Smooth muscle cell of trachea (primary cell): ENCODE measurements around the gene LTBP4. TPM values are rescaled to one million over a fixed set of nuclear protein-coding genes. Genes with fewer than 3 reads are reported as not detected.

Experiments used
- total RNA-seq: library from RNA; depleted of rRNA; stranded (reverse); fragments of >200 nt; gene quantifications from 2 replicates; pipeline ENCODE4 v1.2.1, GENCODE V29; 2014

The LTBP4 gene, protein sequence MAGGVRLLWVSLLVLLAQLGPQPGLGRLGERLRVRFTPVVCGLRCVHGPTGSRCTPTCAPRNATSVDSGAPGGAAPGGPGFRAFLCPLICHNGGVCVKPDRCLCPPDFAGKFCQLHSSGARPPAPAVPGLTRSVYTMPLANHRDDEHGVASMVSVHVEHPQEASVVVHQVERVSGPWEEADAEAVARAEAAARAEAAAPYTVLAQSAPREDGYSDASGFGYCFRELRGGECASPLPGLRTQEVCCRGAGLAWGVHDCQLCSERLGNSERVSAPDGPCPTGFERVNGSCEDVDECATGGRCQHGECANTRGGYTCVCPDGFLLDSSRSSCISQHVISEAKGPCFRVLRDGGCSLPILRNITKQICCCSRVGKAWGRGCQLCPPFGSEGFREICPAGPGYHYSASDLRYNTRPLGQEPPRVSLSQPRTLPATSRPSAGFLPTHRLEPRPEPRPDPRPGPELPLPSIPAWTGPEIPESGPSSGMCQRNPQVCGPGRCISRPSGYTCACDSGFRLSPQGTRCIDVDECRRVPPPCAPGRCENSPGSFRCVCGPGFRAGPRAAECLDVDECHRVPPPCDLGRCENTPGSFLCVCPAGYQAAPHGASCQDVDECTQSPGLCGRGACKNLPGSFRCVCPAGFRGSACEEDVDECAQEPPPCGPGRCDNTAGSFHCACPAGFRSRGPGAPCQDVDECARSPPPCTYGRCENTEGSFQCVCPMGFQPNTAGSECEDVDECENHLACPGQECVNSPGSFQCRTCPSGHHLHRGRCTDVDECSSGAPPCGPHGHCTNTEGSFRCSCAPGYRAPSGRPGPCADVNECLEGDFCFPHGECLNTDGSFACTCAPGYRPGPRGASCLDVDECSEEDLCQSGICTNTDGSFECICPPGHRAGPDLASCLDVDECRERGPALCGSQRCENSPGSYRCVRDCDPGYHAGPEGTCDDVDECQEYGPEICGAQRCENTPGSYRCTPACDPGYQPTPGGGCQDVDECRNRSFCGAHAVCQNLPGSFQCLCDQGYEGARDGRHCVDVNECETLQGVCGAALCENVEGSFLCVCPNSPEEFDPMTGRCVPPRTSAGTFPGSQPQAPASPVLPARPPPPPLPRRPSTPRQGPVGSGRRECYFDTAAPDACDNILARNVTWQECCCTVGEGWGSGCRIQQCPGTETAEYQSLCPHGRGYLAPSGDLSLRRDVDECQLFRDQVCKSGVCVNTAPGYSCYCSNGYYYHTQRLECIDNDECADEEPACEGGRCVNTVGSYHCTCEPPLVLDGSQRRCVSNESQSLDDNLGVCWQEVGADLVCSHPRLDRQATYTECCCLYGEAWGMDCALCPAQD (N-terminal part only)
- total RNA-seq = 161 and 308 TPM in 2 replicates

DNA sequence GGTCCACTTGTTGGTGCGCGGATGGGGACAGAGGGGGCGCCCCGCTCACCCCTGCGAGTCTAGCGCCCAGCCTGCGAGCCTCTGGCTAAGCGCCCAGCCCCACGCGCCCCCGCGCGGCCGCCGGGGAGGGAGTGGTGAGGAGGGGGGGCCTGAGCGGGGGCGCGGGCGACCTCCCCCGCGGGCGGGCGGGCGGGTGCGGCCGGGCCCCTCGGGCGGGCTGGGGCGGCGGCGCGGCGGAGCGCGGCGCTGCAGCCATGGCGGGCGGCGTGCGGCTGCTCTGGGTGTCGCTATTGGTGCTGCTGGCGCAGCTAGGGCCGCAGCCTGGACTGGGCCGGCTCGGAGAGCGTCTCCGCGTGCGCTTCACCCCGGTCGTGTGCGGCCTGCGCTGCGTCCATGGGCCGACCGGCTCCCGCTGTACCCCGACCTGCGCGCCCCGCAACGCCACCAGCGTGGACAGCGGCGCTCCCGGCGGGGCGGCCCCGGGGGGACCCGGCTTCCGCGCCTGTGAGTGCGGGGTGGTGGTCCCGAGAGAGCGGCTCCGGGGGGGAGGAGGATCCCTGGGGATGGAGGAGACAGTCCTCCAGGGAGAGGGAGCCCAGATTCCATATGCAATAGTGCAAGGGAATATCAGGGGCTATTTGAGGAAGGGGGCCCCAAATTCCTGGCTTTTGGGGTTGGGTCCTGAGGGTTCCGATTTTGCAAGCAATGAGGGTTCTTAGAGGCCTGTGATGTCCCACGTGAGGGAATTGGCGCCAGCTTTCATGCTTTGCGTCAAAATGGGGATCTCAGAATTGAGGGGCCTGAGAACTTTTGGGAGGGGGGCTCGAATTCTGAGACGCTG, at the start of gene LTBP4:
TSS of gene LTBP4 (plus strand) at position 236 of the 841 bp plus-strand sequence. CDS start at position 255, 19 bp downstream.

GRCh38 chr19:40576585-40577451, 24.4 kb upstream of the LTBP4 start, which contains the start of gene SHKBP1:
SHKBP1 (plus strand) TSS chr19:40576873; CDS start chr19:40576900, 27 bp downstream.

Other genes starting within 250 kb of the LTBP4 start
- gene HIPK4, start 211.2 kb upstream of the LTBP4 start, total RNA-seq = 0.17 TPM in 1 of 2 replicates, not detected in the other
- 2.2 and 3.8 TPM in 2 replicates for gene PRX, start 188.0 kb upstream of the LTBP4 start, total RNA-seq
- gene SERTAD1, start 175.4 kb upstream of the LTBP4 start, total RNA-seq = 15.9 and 19.4 TPM in 2 replicates
- 16.0 and 18.6 TPM in 2 replicates for gene SERTAD3, start 157.0 kb upstream of the LTBP4 start, total RNA-seq
- gene BLVRB, start 135.6 kb upstream of the LTBP4 start, total RNA-seq = 179 and 187 TPM in 2 replicates
- 12.9 and 18.4 TPM in 2 replicates for gene SPTBN4, start 134.4 kb upstream of the LTBP4 start, total RNA-seq
- 63.8 and 82.6 TPM in 2 replicates for gene SHKBP1, start 24.5 kb upstream of the LTBP4 start, total RNA-seq
- 91.5 and 93.2 TPM in 2 replicates for gene NUMBL, start 89.3 kb downstream of the LTBP4 start, total RNA-seq
- gene COQ8B, start 115.5 kb downstream of the LTBP4 start, total RNA-seq = 51.5 and 60.7 TPM in 2 replicates
- gene ITPKC, start 115.7 kb downstream of the LTBP4 start, total RNA-seq = 21.2 and 25.1 TPM in 2 replicates
- 1.7 and 2.3 TPM in 2 replicates for gene ACTMAP, start 149.1 kb downstream of the LTBP4 start, total RNA-seq
- gene SNRPA, start 149.8 kb downstream of the LTBP4 start, total RNA-seq = 38.8 and 47.1 TPM in 2 replicates
- 0.83 TPM in 1 of 2 replicates, not detected in the other for gene MIA, start 174.2 kb downstream of the LTBP4 start, total RNA-seq
- 12.2 and 13.5 TPM in 2 replicates for gene RAB4B, start 176.9 kb downstream of the LTBP4 start, total RNA-seq
- 129 and 153 TPM in 2 replicates for gene EGLN2, start 197.8 kb downstream of the LTBP4 start, total RNA-seq
- gene CYP2A6, start 249.1 kb downstream of the LTBP4 start, total RNA-seq = not detected in 2 replicates